Transverse colon (tissue), 4 donors: ENCODE data around the gene SHCBP1L. TPM values are rescaled to one million over a fixed set of nuclear protein-coding genes. Genes with fewer than 3 reads are reported as not detected.

Experiments
- DNase-seq: peaks from one replicate; pipeline ENCODE4 v3.0.0-alpha.2; 2019
- H3K27ac ChIP-seq, 4 donors: fragments of 200-600 bp; sonication (generic); 2 replicates each; pipeline ENCODE4 v1.5.1; 2016 to 2018; ENCODE audit warnings: inconsistent platforms in 4 of 4
- H3K27me3 ChIP-seq: fragments of 200-600 bp; sonication (generic); 2 replicates; pipeline ENCODE4 v1.5.1; 2017; ENCODE audit warnings: inconsistent platforms
- H3K36me3 ChIP-seq, 4 donors: fragments of 200-600 bp; sonication (generic); 2 replicates each; pipeline ENCODE4 v1.5.1; 2017 to 2019; ENCODE audit warnings: inconsistent platforms in 4 of 4
- H3K4me1 ChIP-seq, 4 donors: fragments of 200-600 bp; sonication (generic); 2 replicates each; pipeline ENCODE4 v1.5.1; 2017 to 2020; ENCODE audit warnings: inconsistent platforms in 4 of 4
- H3K4me3 ChIP-seq, 4 donors: fragments of 200-600 bp; sonication (generic); 1 replicate in 1 of 4; 2 replicates in 3 of 4; pipeline versions ENCODE4 v1.5.1 to v1.6.1; 2017 to 2019; ENCODE audit warnings: inconsistent platforms in 4 of 4
- H3K9me3 ChIP-seq, 2 donors: fragments of 200-600 bp; sonication (generic); 2 replicates each; pipeline ENCODE4 v1.5.1; 2017 to 2019; ENCODE audit warnings: inconsistent platforms in 2 of 2
- CTCF ChIP-seq, 5 experiments: fragments of 200-600 bp in 3 of 5; fragments of 450-650 bp in 2 of 5; sonication (generic) in 3 of 5; IDR thresholded peaks; 1 replicate in 2 of 5; 2 replicates in 3 of 5; pipeline ENCODE4 v1.5.1; 2016 to 2017; ENCODE audit warnings: antibody characterized with exemption in 5 of 5, inconsistent platforms in 3 of 5, mild to moderate bottlenecking in 2 of 5, moderate library complexity in 1 of 5
- EP300 ChIP-seq: sonication (generic); formaldehyde crosslinking; IDR thresholded peaks from one replicate; pipeline ENCODE4 v1.6.1; 2017; ENCODE audit warnings: antibody characterized with exemption, low read depth
- POLR2A ChIP-seq: fragments of 450-650 bp; IDR thresholded peaks from one replicate; pipeline ENCODE4 v1.6.1; 2016; ENCODE audit warnings: antibody characterized with exemption, mild to moderate bottlenecking, moderate library complexity
- POLR2AphosphoS5 ChIP-seq, 3 donors: sonication (generic); formaldehyde crosslinking; IDR thresholded peaks; one replicate each; pipeline ENCODE4 v1.6.1; 2016; ENCODE audit warnings: antibody characterized with exemption in 3 of 3
- WGBS, 2 donors: methylation state at CpG; one replicate each; pipeline ENCODE4 v1.1.5; 2018; ENCODE audit warnings: low coverage in 1 of 2; 5-methylcytosine and 5-hydroxymethylcytosine counted together
- in situ Hi-C, 4 donors: fragments of 200-750 bp; cut with MboI; loops; one replicate each; pipeline versions ENCODE4 v1.15.0 to v1.15.1; 2017; ENCODE audit warnings: low sequenced_read_pairs in 3 of 4, low pct_ligation_motif_present in 1 of 4, low pct_unique_long_range_greater_than_20kb in 1 of 4
- intact Hi-C: fragments of 100-400 bp; cut with DNase I; formaldehyde crosslinking; loops from one replicate; pipeline ENCODE4 v1.15.1; 2023; ENCODE audit warnings: low total_unique reads
- total RNA-seq, 4 donors: library from RNA; depleted of rRNA; stranded (reverse); fragments of >200 nt; gene quantifications; one replicate each; pipeline ENCODE4 v1.1.0, GENCODE V29; 2016

SHCBP1L gene
- total RNA-seq, 4 donors from 2014 or later = not detected

- WGBS, 2 donors = 75 to 91% methylated on average over 1 of the region's 1 CpG
These were observed 18.3 kb upstream of the SHCBP1L start for GRCh38 chr1:182971219-182971618.

GRCh38 chr1:182968836-182969734, 16.1 kb upstream of the SHCBP1L start:
- 68 to 77% methylated on average over 5 of the region's 5 CpGs for WGBS, 2 donors
- no peaks in the 10 kb centered on the region for H3K27me3 ChIP-seq
- no peak overlapping the region for H3K27ac ChIP-seq
- no peak for DNase-seq
- H3K9me3 ChIP-seq = no peaks in the 10 kb centered on the region
- no peaks in the 10 kb centered on the region for H3K36me3 ChIP-seq
- H3K4me1 ChIP-seq = no peaks in the 10 kb centered on the region
- in situ Hi-C loops = loop anchor here (10.0 to 25.0 kb wide), 3 partner anchors 256 to 316 kb away; no protein-coding TSS in a partner anchor
- TF ChIP-seq CTCF (IDR thresholded peaks at IDR 0.05) = no peak
- TF ChIP-seq POLR2A = no peak
- no peak for TF ChIP-seq EP300
- TF ChIP-seq POLR2AphosphoS5 (IDR thresholded peaks at IDR 0.05) = no peak
- H3K4me3 ChIP-seq = no peak overlapping the region
- intact Hi-C loops = loop anchor here (10.0 kb wide), 3 partner anchors 56 to 266 kb away; partner anchors contain the start of gene LAMC1

More at GRCh38 chr1:182971219-182971618, 18.3 kb upstream of the SHCBP1L start:
- Histone ChIP-seq H3K27ac (no peak overlapping the region), H3K27me3 (no peaks in the 10 kb centered on the region), H3K4me1 (no peaks in the 10 kb centered on the region), H3K4me3 (no peak overlapping the region), H3K36me3 (no peaks in the 10 kb centered on the region), H3K9me3 (no peaks in the 10 kb centered on the region)
- in situ Hi-C loops = loop anchor here in 3 of 4 donors (25.0 kb wide), 1 partner anchor 266 kb away; no protein-coding TSS in a partner anchor
- intact Hi-C loops = no loop called here
- TF ChIP-seq EP300 (no peak), POLR2A (no peak), POLR2AphosphoS5 (IDR thresholded peaks at IDR 0.05) (no peak), CTCF (IDR thresholded peaks at IDR 0.05) (no peak)
- no peak for DNase-seq

- TF ChIP-seq POLR2A (no peak), POLR2AphosphoS5 (IDR thresholded peaks at IDR 0.05) (no peak), CTCF (IDR thresholded peaks at IDR 0.05) (no peak), EP300 (no peak)
- Histone ChIP-seq H3K4me3 (no peak overlapping the region), H3K27me3 (no peaks in the 10 kb centered on the region), H3K27ac (no peak overlapping the region), H3K4me1 (no peaks in the 10 kb centered on the region), H3K9me3 (no peaks in the 10 kb centered on the region), H3K36me3 (no peaks in the 10 kb centered on the region)
- 32 to 53% methylated on average over 3 to 4 of the region's 4 CpGs for WGBS, 2 donors
- intact Hi-C loops = loop anchor here (10.0 kb wide), 3 partner anchors 57 to 267 kb away; partner anchors contain the start of gene LAMC1
- DNase-seq = no peak
- in situ Hi-C loops = loop anchor here (10.0 to 25.0 kb wide), 3 partner anchors 257 to 317 kb away; no protein-coding TSS in a partner anchor
These were observed 15.3 kb upstream of the SHCBP1L start for GRCh38 chr1:182968151-182968741.

- Histone ChIP-seq H3K4me3 (no peak overlapping the region), H3K27ac (no peak overlapping the region), H3K36me3 (no peaks in the 10 kb centered on the region), H3K9me3 (no peaks in the 10 kb centered on the region), H3K4me1 (peaks cover 0 to 7% (median 0%) of the 10 kb centered on the region in 4 donors), H3K27me3 (no peaks in the 10 kb centered on the region)
- intact Hi-C loops (loop anchor here (10.0 kb wide), 3 partner anchors 59 to 269 kb away; partner anchors contain the start of gene LAMC1), in situ Hi-C loops (loop anchor here (10.0 to 25.0 kb wide), 3 partner anchors 259 to 319 kb away; no protein-coding TSS in a partner anchor)
- 90 to 100% methylated on average over 1 of the region's 1 CpG for WGBS, 2 donors
- no peak for TF ChIP-seq CTCF (IDR thresholded peaks at IDR 0.05)
- TF ChIP-seq POLR2A = no peak
- no peak for TF ChIP-seq EP300
- TF ChIP-seq POLR2AphosphoS5 (IDR thresholded peaks at IDR 0.05) = no peak
- DNase-seq = no peak
These were observed 12.9 kb upstream of the SHCBP1L start for GRCh38 chr1:182965861-182966260.
